ENCODE results near the gene COQ5. TPM values are rescaled to one million over a fixed set of nuclear protein-coding genes. Genes with fewer than 3 reads are reported as not detected.
"Not testable (repeated sequence)": the region's sequence is repeated elsewhere in the genome, so short reads cannot be mapped to it uniquely, and the experiment has no call there.

COQ5 gene
- total RNA-seq, 4 donors from 2014 or later, result 16.5 to 19.2 (median 18.3) TPM

DNA sequence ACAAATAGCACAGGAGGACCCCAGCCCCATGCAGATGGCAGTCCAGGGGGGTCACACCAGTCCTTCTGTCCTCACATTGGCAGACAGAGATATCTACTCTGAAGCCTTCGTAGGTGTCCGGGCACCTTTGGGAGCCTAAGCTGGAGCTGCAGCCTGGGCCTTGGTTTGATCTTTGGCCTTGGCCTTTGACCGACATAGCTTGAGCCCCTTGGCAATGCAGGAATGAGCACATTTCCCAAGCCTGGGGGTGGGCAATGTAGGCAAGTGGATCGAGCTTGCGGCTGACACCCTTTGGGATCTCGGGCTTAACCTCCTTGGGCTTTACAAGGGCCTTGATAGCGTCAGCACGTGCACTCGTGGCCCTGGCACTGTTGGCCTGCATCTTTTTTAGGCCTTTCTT lies 6.4 kb downstream of the COQ5 start:
- no peak overlapping the region for H3K4me3 ChIP-seq (ENCODE audit: low read depth, poor library complexity, severe bottlenecking)
- DNase-seq (ENCODE audit: low spot score in 2 of 2), result no peak
- intact Hi-C loops (cut with DNase I; ENCODE audit: low total_unique reads), result no loop called here
- WGBS, 2 donors, result 93 to 94% methylated on average over 9 of the region's 9 CpGs
- TF ChIP-seq CTCF (IDR thresholded peaks at IDR 0.05) (no peak), POLR2A (IDR thresholded peaks at IDR 0.05) (no peak)

DNA sequence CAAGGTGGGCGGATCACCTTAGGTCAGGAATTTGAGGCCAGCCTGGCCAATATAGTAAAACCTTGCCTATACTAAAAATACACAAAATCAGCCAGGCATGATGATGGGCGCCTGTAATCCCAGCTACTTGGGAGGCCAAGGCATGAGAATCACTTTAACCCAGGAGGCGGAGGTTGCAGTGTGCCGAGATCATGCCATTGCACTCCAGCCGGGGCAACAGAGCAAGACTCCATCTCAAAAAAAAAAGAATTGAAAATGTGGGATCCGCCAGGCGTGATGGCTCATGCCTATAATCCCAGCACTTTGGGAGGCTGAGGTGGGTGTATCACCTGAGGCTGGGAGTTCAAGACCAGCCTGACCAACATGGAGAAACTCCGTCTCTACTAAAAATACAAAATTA lies 9.6 kb downstream of the COQ5 start:
- intact Hi-C loops (cut with DNase I; ENCODE audit: low total_unique reads), result loop anchor here (2.0 kb wide), 1 partner anchor 15 kb away; no protein-coding TSS in a partner anchor
- not testable (repeated sequence) for H3K4me3 ChIP-seq (ENCODE audit: low read depth, poor library complexity, severe bottlenecking); DNase-seq (ENCODE audit: low spot score in 2 of 2)
- 96 to 97% methylated on average over 8 of the region's 8 CpGs for WGBS, 2 donors

- intact Hi-C loops (cut with DNase I; ENCODE audit: low total_unique reads), result no loop called here
- no peak for DNase-seq (ENCODE audit: low spot score in 2 of 2)
- 94 to 96% methylated on average over 2 of the region's 2 CpGs for WGBS, 2 donors
- TF ChIP-seq CTCF (IDR thresholded peaks at IDR 0.05) (no peak), POLR2A (IDR thresholded peaks at IDR 0.05) (no peak)
- no peak overlapping the region for H3K4me3 ChIP-seq (ENCODE audit: low read depth, poor library complexity, severe bottlenecking)
Measured at GRCh38 chr12:120515496-120515895, 13.5 kb downstream of the COQ5 start.

DNA sequence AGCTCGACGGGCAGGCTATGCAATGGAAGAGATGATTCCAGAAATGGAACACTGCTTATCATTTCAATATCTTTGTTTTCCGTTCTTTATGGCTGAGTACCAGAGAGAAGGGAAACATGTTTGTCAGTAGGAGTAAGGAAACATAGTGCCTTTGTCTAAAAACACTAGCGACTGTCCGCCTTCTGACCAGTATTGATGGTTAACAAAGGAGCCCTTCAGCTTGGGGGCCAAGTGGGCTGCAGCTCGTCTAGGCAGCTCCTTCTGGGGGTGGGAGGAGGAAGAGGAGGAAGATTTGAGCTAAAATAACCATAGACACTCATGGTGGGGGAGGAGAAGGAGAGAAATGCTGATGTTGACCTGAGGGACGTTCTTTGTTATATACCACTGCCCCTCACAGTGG lies 15.0 kb downstream of the COQ5 start:
- TF ChIP-seq POLR2A (IDR thresholded peaks at IDR 0.05) (no peak), CTCF (IDR thresholded peaks at IDR 0.05) (no peak)
- WGBS, 2 donors, result 84 to 86% methylated on average over 7 of the region's 7 CpGs
- intact Hi-C loops (cut with DNase I; ENCODE audit: low total_unique reads), result no loop called here

GRCh38 chr12:120508537-120508936 lies 20.4 kb downstream of the COQ5 start:
- intact Hi-C loops (cut with DNase I; ENCODE audit: low total_unique reads), result no loop called here
- WGBS, 2 donors, result 95 to 97% methylated on average over 8 of the region's 8 CpGs
- no peak overlapping the region for H3K4me3 ChIP-seq (ENCODE audit: low read depth, poor library complexity, severe bottlenecking)
- TF ChIP-seq CTCF (IDR thresholded peaks at IDR 0.05) (no peak), POLR2A (IDR thresholded peaks at IDR 0.05) (no peak)
- no peak for DNase-seq (ENCODE audit: low spot score in 2 of 2)

More for the DNA sequence above, 15.0 kb downstream of the COQ5 start:
- no peak for DNase-seq (ENCODE audit: low spot score in 2 of 2)
- no peak overlapping the region for H3K4me3 ChIP-seq (ENCODE audit: low read depth, poor library complexity, severe bottlenecking)

DNA sequence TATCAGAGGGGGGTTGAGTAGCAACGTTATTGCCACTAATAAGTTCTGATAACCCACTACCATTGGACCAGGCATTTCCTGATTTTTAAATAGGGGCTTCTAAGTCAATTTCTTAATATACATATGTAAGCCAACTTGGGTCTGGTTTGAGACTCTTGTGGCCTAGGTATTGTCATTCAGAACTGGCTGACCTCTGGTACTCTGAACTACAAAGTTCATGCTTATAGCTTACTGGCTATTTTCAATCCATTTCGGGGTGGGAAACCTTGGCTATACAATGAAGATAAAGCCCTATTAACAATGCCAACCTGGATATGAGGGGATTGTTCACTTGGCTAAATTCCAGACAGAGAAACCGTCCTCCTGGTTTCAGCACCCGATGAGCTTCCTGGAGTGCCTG lies 24.4 kb downstream of the COQ5 start:
- TF ChIP-seq CTCF (IDR thresholded peaks at IDR 0.05) (no peak), POLR2A (IDR thresholded peaks at IDR 0.05) (no peak)
- intact Hi-C loops (cut with DNase I; ENCODE audit: low total_unique reads), result loop anchor here (2.0 kb wide), 1 partner anchor 14 kb away; no protein-coding TSS in a partner anchor
- no peak overlapping the region for H3K4me3 ChIP-seq (ENCODE audit: low read depth, poor library complexity, severe bottlenecking)
- no peak for DNase-seq (ENCODE audit: low spot score in 2 of 2)
- 81% methylated on average over 4 of the region's 4 CpGs for WGBS, 2 donors

All from lower leg skin (tissue), 4 donors.